Measurements from ENCODE around the gene CYFIP1. TPM values are rescaled to one million over a fixed set of nuclear protein-coding genes. Genes with fewer than 3 reads are reported as not detected.

Gene CYFIP1
- total and polyA plus RNA-seq, 10 of the 15 experiments (the other 5 are each of a cell fraction or from before 2014, with no cell fraction given): 3.5 to 46.2 (median 28.3) TPM

- in situ Hi-C loops (cut with MboI): no loop called here
- no TSS peak for BruUV-seq (replicated peaks)
- TF ChIP-seq ZNF622 (IDR thresholded peaks at IDR 0.05) (no peak), ZNF217 (IDR thresholded peaks at IDR 0.05) (no peak), ATF2 (IDR thresholded peaks at IDR 0.05; ENCODE audit: low read length) (no peak), TARDBP (IDR thresholded peaks at IDR 0.05; ENCODE audit: borderline replicate concordance) (no peak), REST (IDR thresholded peaks at IDR 0.05; ENCODE audit: low read depth, low read length) (no peak), SP1 (IDR thresholded peaks at IDR 0.05; ENCODE audit: low read depth, low read length) (no peak), YBX1 (IDR thresholded peaks at IDR 0.05) (no peak), ZSCAN29 (IDR thresholded peaks at IDR 0.05) (no peak), POLR2A (IDR thresholded peaks at IDR 0.05; ENCODE audit: low read depth, low read length) (no peak), CBX3 (IDR thresholded peaks at IDR 0.05; ENCODE audit: borderline replicate concordance, low read depth) (no peak)
- Histone ChIP-seq H3K9ac (ENCODE audit: control insufficient read depth, insufficient read depth, low read length) (no peak overlapping the region), H3K4me1 (ENCODE audit: control insufficient read depth, insufficient read depth, low read length) (peaks cover 21% of the 10 kb centered on the region), H3K36me3 (ENCODE audit: control insufficient read depth in 2 of 2, insufficient read depth in 2 of 2, low read length in 1 of 2) (peaks cover 0 to 3% of the 10 kb centered on the region in 2 experiments; a peak in 1 of 4 replicates), H3K79me2 (ENCODE audit: control insufficient read depth, insufficient read depth, low read length) (peaks cover 23% of the 10 kb centered on the region), H4K20me1 (ENCODE audit: control insufficient read depth, insufficient read depth) (no peaks in the 10 kb centered on the region), H3K4me3 (no peak overlapping the region), H3K27me3 (replicated peaks in 1 of 2; ENCODE audit: control insufficient read depth in 2 of 2, insufficient read depth in 2 of 2, low read length in 1 of 2) (no peaks in the 10 kb centered on the region), H3K4me2 (ENCODE audit: control insufficient read depth, insufficient read depth) (no peak overlapping the region), H3K27ac (ENCODE audit: control insufficient read depth, insufficient read depth) (no peak overlapping the region), H2AFZ (ENCODE audit: control insufficient read depth, low read depth, low read length) (no peak overlapping the region), H3K9me3 (replicated peaks; ENCODE audit: control insufficient read depth, insufficient read depth, low read length) (no peaks in the 10 kb centered on the region)
- ChIA-PET POLR2A (no interaction called here), CTCF (interaction anchor here (1.0 to 1.1 kb wide), 2 partner anchors 18 to 22 kb away, joined by 3 read pairs; no protein-coding TSS in a partner anchor), RAD21 (ENCODE audit: unreplicated experiment) (no interaction called here), SMC1A (ENCODE audit: uncharacterized antibody, unreplicated experiment) (interaction anchor here (1.0 to 1.6 kb wide), 2 partner anchors 21 to 23 kb away, joined by 4 to 5 read pairs; no protein-coding TSS in a partner anchor)
- DNase-seq (ENCODE audit: low read depth, low spot score): no peak
- WGBS (ENCODE audit: insufficient coverage, insufficient replicate concordance, low lambda C conversion rate, missing lambda C conversion rate): 36% methylated on average over 31 of the region's 33 CpGs
- intact Hi-C loops (cut with micrococcal nuclease; ENCODE audit: unreplicated experiment): no loop called here
- no peak for ATAC-seq
- FAIRE-seq: no peak
These were observed 20.7 kb downstream of the CYFIP1 start for GRCh38 chr15:22959321-22960101.

Data from GM12878 (cell line).